ENCODE measurements around the gene ERAL1. TPM values are rescaled to one million over a fixed set of nuclear protein-coding genes. Genes with fewer than 3 reads are reported as not detected.

The ERAL1 gene
- total RNA-seq (10 to 100 TPM; 19.8 to 50.0 (median 24.9) TPM), polyA plus RNA-seq (10 to 100 TPM; 41.3 to 56.6 TPM), total RNA-seq (17.1 reads per million, percentile 47 among the genes with 10 or more reads in this experiment)

- ATAC-seq, result peak; percentile 100
- no peaks in the 10 kb centered on the region for H3K9me3 ChIP-seq (ENCODE audit: control insufficient read depth in 2 of 3, low read length in 3 of 3)
- no peaks in the 10 kb centered on the region for H3K9me3 Mint-ChIP-seq
These were observed at the start of gene ERAL1 for GRCh38 chr17:28854457-28855335. Gene ERAL1, plus strand, starts transcription at chr17:28855016. Its CDS starts 19 bp downstream, at chr17:28855035.

GRCh38 chr17:28807925-28808634, 46.7 kb upstream of the ERAL1 start:
- CTCF ChIA-PET, result interaction anchor here (1.4 kb wide), 1 partner anchor 44 kb away, joined by 7 read pairs; no protein-coding TSS in a partner anchor

More at GRCh38 chr17:28854457-28855335, at the start of gene ERAL1:
- no peaks in the 10 kb centered on the region for H3K27me3 ChIP-seq (ENCODE audit: control insufficient read depth in 2 of 2, insufficient read depth in 2 of 2, low read length in 2 of 2)
- DNase-seq, result peak; percentile 63 to 87 (median 83)
- H3K4me1 ChIP-seq (ENCODE audit: control insufficient read depth in 2 of 2, insufficient read depth in 2 of 2, low read length in 2 of 2), result peaks cover 7 to 12% of the 10 kb centered on the region in 2 donors
- H3K27ac Mint-ChIP-seq, result peak within 1 kb of the TSS; percentile 85 to 94 (median 90)
- CTCF ChIA-PET, result interaction anchor here (0.7 kb wide), 1 partner anchor 49 kb away, joined by 3 read pairs; the partner anchor contains the start of gene DHRS13
- peak within 1 kb of the TSS; percentile 90 to 100 (median 94) for H3K4me3 Mint-ChIP-seq
- H3K36me3 ChIP-seq (ENCODE audit: control insufficient read depth in 2 of 3, insufficient read depth in 3 of 3, low read length in 3 of 3), result peaks cover 2 to 18% (median 7%) of the 10 kb centered on the region in 3 experiments
- peak within 1 kb of the TSS; percentile 86 for H3K4me3 ChIP-seq (ENCODE audit: low read length)
- POLR2A ChIA-PET, result interaction anchor here (1.0 to 3.8 kb wide), 7 partner anchors 13 to 97 kb away, joined by 3 to 19 read pairs (median 4); partner anchors contain the start of genes FAM222B, FLOT2 and PHF12
- no peaks in the 10 kb centered on the region for H3K27me3 Mint-ChIP-seq
- peak within 1 kb of the TSS; percentile 82 for H3K27ac ChIP-seq (ENCODE audit: low read depth, low read length)
- H3K36me3 Mint-ChIP-seq, result peaks cover 0 to 14% (median 8%) of the 10 kb centered on the region in 5 donors
- H3K4me1 Mint-ChIP-seq, result peaks cover 0 to 27% (median 11%) of the 10 kb centered on the region in 7 donors
- intact Hi-C loops (cut with micrococcal nuclease), result loop anchor here (1.0 to 10.0 kb wide), 10 partner anchors 12 to 210 kb away; partner anchors contain the start of genes DHRS13 (in 2 of the 2), FAM222B (in 2 of the 2), NEK8 (in 2 of the 2) and BLTP2 (in 1 of the 2)

GRCh38 chr17:28810437-28810836, 44.4 kb upstream of the ERAL1 start:
- Mint-ChIP-seq H3K36me3 (peaks cover 0 to 5% (median 4%) of the 10 kb centered on the region in 5 donors), H3K9me3 (no peaks in the 10 kb centered on the region), H3K4me1 (peaks cover 21 to 51% (median 38%) of the 10 kb centered on the region in 7 donors), H3K27me3 (no peaks in the 10 kb centered on the region), H3K27ac (peak overlapping the region in 3 of 9 donors; percentile 20 to 45 (median 30)), H3K4me3 (peak overlapping the region in 2 of 10 donors; percentile 87 to 96)
- ChIA-PET CTCF (interaction anchor here (1.0 to 2.4 kb wide), 3 partner anchors 45 to 84 kb away, joined by 3 to 6 read pairs (median 5); partner anchors contain the start of gene TLCD1), POLR2A (interaction anchor here (0.6 to 1.8 kb wide), 6 partner anchors 10 to 141 kb away, joined by 3 to 6 read pairs (median 4); partner anchors contain the start of genes FAM222B, PHF12 and PROCA1)
- DNase-seq (no peak), ATAC-seq (no peak)
- Histone ChIP-seq H3K27ac (ENCODE audit: low read depth, low read length) (no peak overlapping the region), H3K4me3 (ENCODE audit: low read length) (no peak overlapping the region), H3K4me1 (ENCODE audit: control insufficient read depth in 2 of 2, insufficient read depth in 2 of 2, low read length in 2 of 2) (peaks cover 0 to 16% of the 10 kb centered on the region in 2 donors), H3K9me3 (ENCODE audit: control insufficient read depth in 2 of 3, low read length in 3 of 3) (no peaks in the 10 kb centered on the region), H3K36me3 (ENCODE audit: control insufficient read depth in 2 of 3, insufficient read depth in 3 of 3, low read length in 3 of 3) (peaks cover 0 to 7% (median 0%) of the 10 kb centered on the region in 3 experiments), H3K27me3 (ENCODE audit: control insufficient read depth in 2 of 2, insufficient read depth in 2 of 2, low read length in 2 of 2) (no peaks in the 10 kb centered on the region)
- intact Hi-C loops (cut with micrococcal nuclease), result loop anchor here in 1 of 2 donors (10.0 kb wide), 1 partner anchor 46 kb away; no protein-coding TSS in a partner anchor

More at GRCh38 chr17:28807925-28808634, 46.7 kb upstream of the ERAL1 start:
- H3K27me3 Mint-ChIP-seq, result no peaks in the 10 kb centered on the region
- no peaks in the 10 kb centered on the region for H3K27me3 ChIP-seq (ENCODE audit: control insufficient read depth in 2 of 2, insufficient read depth in 2 of 2, low read length in 2 of 2)
- peak overlapping the region in 6 of 9 donors; percentile 51 to 70 (median 66) for H3K27ac Mint-ChIP-seq
- H3K9me3 ChIP-seq (ENCODE audit: control insufficient read depth in 2 of 3, low read length in 3 of 3), result no peaks in the 10 kb centered on the region
- peaks cover 19 to 52% (median 38%) of the 10 kb centered on the region in 7 donors for H3K4me1 Mint-ChIP-seq
- H3K36me3 Mint-ChIP-seq, result peaks cover 0 to 9% (median 7%) of the 10 kb centered on the region in 5 donors
- no peaks in the 10 kb centered on the region for H3K9me3 Mint-ChIP-seq
- no peak overlapping the region for H3K4me3 ChIP-seq (ENCODE audit: low read length)
- ATAC-seq (no peak), DNase-seq (no peak)
- H3K4me3 Mint-ChIP-seq, result no peak overlapping the region
- POLR2A ChIA-PET, result interaction anchor here (0.6 to 2.0 kb wide), 3 partner anchors 18 to 142 kb away, joined by 3 to 5 read pairs (median 4); no protein-coding TSS in a partner anchor
- H3K36me3 ChIP-seq (ENCODE audit: control insufficient read depth in 2 of 3, insufficient read depth in 3 of 3, low read length in 3 of 3), result peaks cover 0 to 13% (median 0%) of the 10 kb centered on the region in 3 experiments
- H3K27ac ChIP-seq (ENCODE audit: low read depth, low read length), result peak overlapping the region; percentile 10
- intact Hi-C loops (cut with micrococcal nuclease), result no loop called here
- peaks cover 0 to 14% of the 10 kb centered on the region in 2 donors for H3K4me1 ChIP-seq (ENCODE audit: control insufficient read depth in 2 of 2, insufficient read depth in 2 of 2, low read length in 2 of 2)

GRCh38 chr17:28811651-28812090, 43.1 kb upstream of the ERAL1 start:
- intact Hi-C loops (cut with micrococcal nuclease), result loop anchor here (1.0 to 10.0 kb wide), 10 partner anchors 31 to 151 kb away; partner anchors contain the start of genes FAM222B (in 2 of the 2), DHRS13 (in 1 of the 2), NEK8 (in 1 of the 2) and SDF2 (in 1 of the 2)
- peak in 4 of 9 donors; percentile 2 to 26 (median 19) for DNase-seq

GRCh38 chr17:28812091-28812747, 42.6 kb upstream of the ERAL1 start:
- Mint-ChIP-seq H3K36me3 (no peaks in the 10 kb centered on the region), H3K9me3 (no peaks in the 10 kb centered on the region), H3K27ac (peak overlapping the region; percentile 82 to 100 (median 97)), H3K4me1 (peaks cover 21 to 49% (median 40%) of the 10 kb centered on the region in 7 donors), H3K4me3 (peak overlapping the region; percentile 87 to 99 (median 92)), H3K27me3 (no peaks in the 10 kb centered on the region)
- intact Hi-C loops (cut with micrococcal nuclease), result loop anchor here (1.0 to 10.0 kb wide), 10 partner anchors 30 to 151 kb away; partner anchors contain the start of genes FAM222B (in 2 of the 2), DHRS13 (in 1 of the 2), NEK8 (in 1 of the 2) and SDF2 (in 1 of the 2)
- POLR2A ChIA-PET, result interaction anchor here (0.6 to 1.9 kb wide), 10 partner anchors 9 to 140 kb away, joined by 3 to 6 read pairs (median 4); partner anchors contain the start of genes DHRS13, FAM222B, FLOT2 and PHF12
- Histone ChIP-seq H3K4me1 (ENCODE audit: control insufficient read depth in 2 of 2, insufficient read depth in 2 of 2, low read length in 2 of 2) (peaks cover 0 to 16% of the 10 kb centered on the region in 2 donors), H3K36me3 (ENCODE audit: control insufficient read depth in 2 of 3, insufficient read depth in 3 of 3, low read length in 3 of 3) (no peaks in the 10 kb centered on the region), H3K4me3 (ENCODE audit: low read length) (peak overlapping the region; percentile 85), H3K27me3 (ENCODE audit: control insufficient read depth in 2 of 2, insufficient read depth in 2 of 2, low read length in 2 of 2) (no peaks in the 10 kb centered on the region), H3K9me3 (ENCODE audit: control insufficient read depth in 2 of 3, low read length in 3 of 3) (no peaks in the 10 kb centered on the region), H3K27ac (ENCODE audit: low read depth, low read length) (peak overlapping the region; percentile 96)
- DNase-seq (peak; percentile 91 to 97 (median 95)), ATAC-seq (peak; percentile 100)
- CTCF ChIA-PET, result interaction anchor here (0.7 to 2.4 kb wide), 5 partner anchors 49 to 115 kb away, joined by 3 to 6 read pairs (median 4); partner anchors contain the start of gene TLCD1

More at GRCh38 chr17:28811651-28812090, 43.1 kb upstream of the ERAL1 start:
- H3K36me3 Mint-ChIP-seq, result no peaks in the 10 kb centered on the region
- H3K9me3 Mint-ChIP-seq, result no peaks in the 10 kb centered on the region
- Histone ChIP-seq H3K4me3 (ENCODE audit: low read length) (peak overlapping the region; percentile 85), H3K9me3 (ENCODE audit: control insufficient read depth in 2 of 3, low read length in 3 of 3) (no peaks in the 10 kb centered on the region), H3K27ac (ENCODE audit: low read depth, low read length) (peak overlapping the region; percentile 96), H3K36me3 (ENCODE audit: control insufficient read depth in 2 of 3, insufficient read depth in 3 of 3, low read length in 3 of 3) (no peaks in the 10 kb centered on the region), H3K27me3 (ENCODE audit: control insufficient read depth in 2 of 2, insufficient read depth in 2 of 2, low read length in 2 of 2) (no peaks in the 10 kb centered on the region), H3K4me1 (ENCODE audit: control insufficient read depth in 2 of 2, insufficient read depth in 2 of 2, low read length in 2 of 2) (peaks cover 0 to 16% of the 10 kb centered on the region in 2 donors)
- H3K27ac Mint-ChIP-seq, result peak overlapping the region; percentile 80 to 98 (median 85)
- peak overlapping the region; percentile 87 to 99 (median 92) for H3K4me3 Mint-ChIP-seq
- ChIA-PET CTCF (interaction anchor here (0.7 to 2.4 kb wide), 5 partner anchors 24 to 115 kb away, joined by 3 to 6 read pairs (median 4); partner anchors contain the start of gene TLCD1), POLR2A (interaction anchor here (0.8 to 1.9 kb wide), 8 partner anchors 9 to 140 kb away, joined by 3 to 6 read pairs (median 4); partner anchors contain the start of genes FAM222B, FLOT2 and PHF12)
- H3K4me1 Mint-ChIP-seq, result peaks cover 21 to 47% (median 38%) of the 10 kb centered on the region in 7 donors
- H3K27me3 Mint-ChIP-seq, result no peaks in the 10 kb centered on the region
- no peak for ATAC-seq

Measured in naive thymus-derived CD4-positive, alpha-beta T cell (primary cell).